Keratinocyte (primary cell): ENCODE data around the gene EIF1AX.

Experiments used
- CTCF ChIP-seq, 3 experiments: IDR thresholded peaks in 1 of 3; conservative IDR thresholded peaks in 1 of 3; optimal IDR thresholded peaks in 1 of 3; 2 replicates in 2 of 3; 3 replicates in 1 of 3; pipeline versions ENCODE3 to v1.5.1; 2011; ENCODE audit warnings: low read length in 3 of 3, mild to moderate bottlenecking in 3 of 3, moderate library complexity in 2 of 3, control low read depth in 1 of 3, inconsistent platforms in 1 of 3; ENCODE audit not compliant: insufficient read depth in 2 of 3; ENCODE audit errors: extremely low read depth in 1 of 3
- EZH2 ChIP-seq: IDR thresholded peaks from one replicate; pipeline ENCODE4 v1.6.1; 2012; ENCODE audit warnings: inconsistent platforms, mild to moderate bottlenecking, low read length, moderate library complexity

- TF ChIP-seq CTCF (optimal IDR thresholded peaks at IDR 0.05 in 1 of 3, IDR thresholded peaks at IDR 0.05 in 1 of 3, conservative IDR thresholded peaks at IDR 0.05 in 1 of 3; ENCODE audit: extremely low read depth in 1 of 3, insufficient read depth in 2 of 3, low read length in 3 of 3) (no peak), EZH2 (no peak)
Observed at GRCh38 chrX:20147561-20147960, 5.9 kb upstream of the EIF1AX start.
